Choroid plexus epithelial cell (primary cell): Measurements from ENCODE around the gene HAUS3.

Source experiments
- DNase-seq: peaks from one replicate; pipeline ENCODE4 v3.0.0-alpha.2; 2010; ENCODE audit warnings: low read depth
- H3K4me3 ChIP-seq: 2 replicates; pipeline ENCODE4 v1.5.1; 2011; ENCODE audit warnings: low read depth, mild to moderate bottlenecking, control low read depth, low read length, moderate library complexity
- CTCF ChIP-seq: conservative IDR thresholded peaks from 2 replicates; pipeline ENCODE4 v1.5.1; 2011; ENCODE audit warnings: low read depth, mild to moderate bottlenecking, control low read depth, inconsistent platforms, low read length, moderate library complexity

HAUS3 gene

DNA sequence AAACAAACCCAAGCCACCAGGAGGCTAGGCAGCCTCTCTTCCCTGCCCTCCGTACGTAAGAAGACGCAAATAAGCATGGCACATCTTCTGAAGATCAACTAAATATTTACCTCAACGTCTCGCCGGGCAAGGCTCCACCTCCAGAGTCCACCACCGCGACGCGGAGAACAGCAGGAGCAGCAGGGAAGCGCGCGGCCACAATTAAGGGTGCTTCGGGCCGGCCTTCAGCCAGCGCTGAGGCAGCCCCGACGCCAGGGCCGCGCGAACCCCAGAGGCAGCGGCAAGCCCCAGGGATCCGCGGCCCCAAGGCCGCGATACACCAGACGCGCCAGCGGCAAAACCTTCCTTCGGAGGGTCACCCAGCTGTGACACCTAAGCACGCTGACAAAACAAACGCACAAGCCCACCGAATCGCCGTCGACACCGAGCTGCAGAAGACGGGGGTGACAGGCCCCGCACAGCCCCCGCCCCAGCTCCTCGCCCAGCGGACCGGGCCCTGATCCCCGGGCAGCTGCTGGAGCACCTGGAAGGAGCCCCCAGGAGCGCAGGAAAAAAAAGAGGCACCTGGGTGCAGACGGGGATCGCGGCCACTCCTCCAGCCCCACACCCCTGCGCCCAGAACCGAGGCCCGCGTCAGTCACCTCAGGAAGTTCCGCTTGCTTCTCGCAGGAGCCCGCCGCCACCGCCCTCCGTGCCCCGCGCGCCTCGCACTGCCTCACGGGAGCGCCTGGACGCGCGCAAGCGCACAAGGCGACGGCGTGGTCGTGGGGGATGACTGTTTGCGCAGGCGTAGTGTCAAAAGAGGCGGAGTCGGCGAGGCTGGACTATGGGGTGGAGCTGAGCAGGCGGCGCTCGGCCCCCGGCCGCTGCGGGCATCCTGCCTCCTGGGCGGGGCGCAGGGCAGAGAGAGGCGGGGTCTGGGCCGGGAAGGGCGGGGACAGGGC, at the start of gene HAUS3, which contains the start of gene POLN:
HAUS3 (minus strand) TSS at position 712 of the 944 bp plus-strand sequence. CDS start 1,175 bp downstream, outside the sequence.
POLN (minus strand) TSS at position 712 of the 944 bp plus-strand sequence. CDS start 12,890 bp downstream, outside the sequence.
- peak within 1 kb of the TSS; percentile 91 for H3K4me3 ChIP-seq
- no peak for TF ChIP-seq CTCF
- peak; percentile 98 for DNase-seq

DNA sequence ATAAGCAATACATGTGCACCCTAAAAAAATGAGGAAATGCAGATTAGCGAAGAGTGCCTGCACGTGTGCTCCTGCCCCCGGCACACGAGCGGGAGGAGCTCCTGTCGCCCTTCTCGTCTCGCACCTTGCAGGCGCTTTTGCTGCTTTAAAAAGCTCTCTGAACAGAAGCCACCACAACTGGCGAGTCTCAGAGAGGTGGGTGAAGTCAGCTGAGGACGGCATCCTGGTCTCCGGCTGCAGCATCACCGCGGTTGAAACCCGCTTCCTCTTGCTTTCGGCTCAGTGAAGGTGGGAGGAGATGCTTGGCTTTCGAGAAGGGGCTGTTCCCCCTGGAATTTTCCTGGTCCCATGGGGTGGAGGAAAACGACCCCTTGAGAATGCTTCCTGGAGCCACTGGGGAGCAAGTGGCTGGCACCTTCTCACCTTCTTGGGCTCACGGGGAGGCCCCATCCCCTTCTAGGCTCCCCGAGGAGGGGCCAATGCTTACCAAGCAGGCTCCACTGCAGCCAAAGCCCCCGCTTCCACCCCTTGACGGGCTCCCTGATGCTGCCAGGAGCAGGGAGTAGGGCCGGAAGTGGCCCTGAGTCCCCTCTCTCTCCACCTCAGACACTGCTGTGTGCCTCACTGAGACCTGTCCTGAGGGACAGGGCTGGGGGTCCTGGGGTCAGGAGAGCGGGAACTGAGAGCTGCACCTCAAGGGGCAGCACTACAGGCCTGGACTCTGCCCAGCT, 49.2 kb upstream of the HAUS3 start:
- H3K4me3 ChIP-seq: no peak overlapping the region
- no peak for DNase-seq
- no peak for TF ChIP-seq CTCF

DNA sequence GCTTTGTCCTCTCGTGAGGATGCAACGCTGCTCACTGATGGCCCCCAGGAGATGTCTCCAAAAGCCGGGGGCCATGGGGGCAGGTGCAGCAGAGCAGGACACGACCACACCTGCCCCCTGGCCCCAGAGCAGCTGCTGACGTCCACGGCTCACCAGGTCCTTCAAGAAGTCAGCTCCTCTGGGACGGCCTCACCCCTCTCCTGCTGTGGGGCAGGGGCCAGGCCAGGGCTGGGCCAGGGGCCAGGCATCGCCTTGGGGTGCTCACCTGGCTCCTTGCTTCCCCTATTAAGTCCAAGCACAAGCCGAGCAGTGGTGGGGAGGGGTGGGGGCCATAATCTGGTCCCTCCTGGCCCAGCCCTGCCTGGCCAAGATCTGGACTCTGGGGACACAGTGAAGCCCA, 48.6 kb upstream of the HAUS3 start:
- no peak for DNase-seq
- no peak for TF ChIP-seq CTCF
- H3K4me3 ChIP-seq: no peak overlapping the region

GRCh38 chr4:2289955-2290333, 48.0 kb upstream of the HAUS3 start:
- H3K4me3 ChIP-seq: no peak overlapping the region
- no peak for DNase-seq
- no peak for TF ChIP-seq CTCF

DNA sequence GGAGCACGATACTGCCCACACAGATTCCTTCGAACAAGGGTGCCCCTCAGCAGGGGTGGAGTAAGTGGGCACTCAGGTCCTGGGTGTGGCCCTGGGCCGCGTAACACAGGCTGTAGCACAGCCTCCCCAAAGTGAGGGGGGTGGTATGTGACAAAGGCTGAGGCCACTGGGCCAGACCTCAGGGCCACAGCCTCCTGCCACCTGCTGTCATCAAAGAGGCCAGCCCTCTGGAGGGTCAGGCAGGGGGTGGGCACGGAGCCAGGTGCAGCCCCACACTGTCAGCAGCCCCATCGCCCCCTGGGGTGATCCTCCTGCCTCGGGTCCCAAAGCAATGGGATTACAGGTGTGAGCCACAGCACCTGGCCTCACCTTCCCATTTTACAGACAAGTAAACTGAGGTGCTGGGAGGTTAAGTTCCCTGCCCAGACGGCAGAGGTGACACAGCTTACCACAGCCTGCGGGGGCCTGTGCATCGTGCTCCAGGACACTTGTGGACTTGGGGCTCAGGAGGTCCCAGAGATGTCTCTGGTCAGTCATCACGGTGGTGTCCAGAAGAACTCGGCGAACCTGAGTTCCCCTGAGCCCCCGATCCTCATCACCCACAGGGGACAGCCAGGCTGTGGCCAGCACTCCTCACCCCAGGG, 47.5 kb upstream of the HAUS3 start:
- no peak for DNase-seq
- H3K4me3 ChIP-seq: no peak overlapping the region

More for the DNA sequence above, 47.5 kb upstream of the HAUS3 start:
- TF ChIP-seq CTCF: no peak
